HepG2 (cell line): ENCODE measurements around the gene ZNF620. TPM values are rescaled to one million over a fixed set of nuclear protein-coding genes. Genes with fewer than 3 reads are reported as not detected.

ENCODE experiments used
- GATAD1 ChIP-seq: IDR thresholded peaks from 2 replicates; pipeline ENCODE4 v1.6.1; 2016; ENCODE audit warnings: missing genetic modification reagents, missing compliant biosample characterization
- KDM2A ChIP-seq: sonication (generic); formaldehyde crosslinking; IDR thresholded peaks from 2 replicates; pipeline ENCODE4 v1.4.0; 2020; ENCODE audit warnings: low read depth, missing genetic modification reagents, borderline replicate concordance
- KDM5A ChIP-seq: fragments of 200-600 bp; sonication (generic); IDR thresholded peaks from 2 replicates; pipeline ENCODE4 v1.7.0; 2018; ENCODE audit warnings: antibody characterized with exemption, mild to moderate bottlenecking, low read length, borderline replicate concordance
- LRRFIP1 ChIP-seq: sonication (generic); formaldehyde crosslinking; conservative IDR thresholded peaks from 2 replicates; pipeline ENCODE4 v1.4.0; 2020; ENCODE audit warnings: missing genetic modification reagents
- MEIS1 ChIP-seq: sonication (generic); formaldehyde crosslinking; IDR thresholded peaks from 2 replicates; pipeline ENCODE4 v1.9.0; 2021; ENCODE audit warnings: mild to moderate bottlenecking, missing genetic modification reagents, moderate library complexity, borderline replicate concordance
- MIER3 ChIP-seq: IDR thresholded peaks from 2 replicates; pipeline ENCODE4 v1.6.1; 2016; ENCODE audit warnings: missing compliant biosample characterization, borderline replicate concordance
- NBN ChIP-seq: fragments of 450-650 bp; conservative IDR thresholded peaks from 2 replicates; pipeline ENCODE4 v1.6.1; 2017
- PCBP2 ChIP-seq: fragments of 200-400 bp; formaldehyde crosslinking; optimal IDR thresholded peaks from 2 replicates; pipeline ENCODE3; 2018; ENCODE audit warnings: low read length, low read depth; ENCODE audit not compliant: poor library complexity, severe bottlenecking
- PHF21A ChIP-seq: sonication (generic); formaldehyde crosslinking; IDR thresholded peaks from 2 replicates; pipeline ENCODE4 v1.5.0; 2020; ENCODE audit warnings: mild to moderate bottlenecking, missing genetic modification reagents
- RELA ChIP-seq: sonication (generic); formaldehyde crosslinking; IDR thresholded peaks from 2 replicates; pipeline ENCODE4 v1.4.0; 2020; ENCODE audit warnings: missing genetic modification reagents
- SAP130 ChIP-seq: IDR thresholded peaks from 2 replicates; pipeline ENCODE4 v1.6.1; 2016; ENCODE audit warnings: low read depth
- SMYD3 ChIP-seq: sonication (generic); formaldehyde crosslinking; IDR thresholded peaks from 2 replicates; pipeline ENCODE4 v1.8.1; 2023; ENCODE audit warnings: mild to moderate bottlenecking, missing genetic modification reagents
- SOX6 ChIP-seq, 2 experiments: fragments of 450-650 bp in 1 of 2; sonication (generic) in 1 of 2; formaldehyde crosslinking in 1 of 2; IDR thresholded peaks; 2 replicates each; pipeline versions ENCODE4 v1.4.0 to v1.6.1; 2017 to 2020; ENCODE audit warnings: antibody characterized with exemption in 1 of 2, mild to moderate bottlenecking in 1 of 2, missing genetic modification reagents in 1 of 2
- THAP9 ChIP-seq: sonication (generic); formaldehyde crosslinking; IDR thresholded peaks from 2 replicates; pipeline ENCODE4; 2020; ENCODE audit warnings: missing genetic modification reagents, mild to moderate bottlenecking, borderline replicate concordance
- TP53 ChIP-seq: sonication (generic); formaldehyde crosslinking; conservative IDR thresholded peaks from 2 replicates; pipeline ENCODE4 v1.4.0; 2020; ENCODE audit warnings: missing genetic modification reagents
- U2AF2 ChIP-seq: fragments of 200-400 bp; formaldehyde crosslinking; IDR thresholded peaks from 2 replicates; pipeline ENCODE4 v1.6.1; 2017; ENCODE audit warnings: low read depth, mild to moderate bottlenecking, low read length
- ZNF281 ChIP-seq: sonication (generic); formaldehyde crosslinking; IDR thresholded peaks from 2 replicates; pipeline ENCODE4 v1.4.0; 2020; ENCODE audit warnings: missing genetic modification reagents, borderline replicate concordance
- ZNF331 ChIP-seq: sonication (generic); formaldehyde crosslinking; IDR thresholded peaks from 2 replicates; pipeline ENCODE4 v1.4.0; 2020; ENCODE audit warnings: missing genetic modification reagents
- ZNF556 ChIP-seq: sonication (generic); formaldehyde crosslinking; IDR thresholded peaks from 2 replicates; pipeline ENCODE4 v1.4.0; 2020; ENCODE audit warnings: mild to moderate bottlenecking, missing genetic modification reagents, borderline replicate concordance
- ZNF777 ChIP-seq: sonication (generic); formaldehyde crosslinking; IDR thresholded peaks from 2 replicates; pipeline ENCODE4 v1.4.0; 2020; ENCODE audit warnings: missing genetic modification reagents
- ZNF839 ChIP-seq: sonication (generic); formaldehyde crosslinking; IDR thresholded peaks from 2 replicates; pipeline ENCODE4 v1.4.0; 2020; ENCODE audit warnings: missing genetic modification reagents, mild to moderate bottlenecking, borderline replicate concordance
- polyA plus RNA-seq, 8 experiments: library from polyadenylated mRNA; depleted of rRNA in 3 of 8; stranded (reverse) in 7 of 8; unstranded in 1 of 8; fragments of >200 nt; fragmentation: Illumina TruSeq in 4 of 8; extraction: Trizol in 4 of 8; gene quantifications; 2 replicates each; pipeline versions ENCODE4 v1.2.1 to v1.2.3, GENCODE V29; 2011 to 2016; ENCODE audit warnings: low read depth in 4 of 8, missing spikeins in 1 of 8, mixed read lengths in 1 of 8; ENCODE audit not compliant: insufficient read depth in 1 of 8
- total RNA-seq, 5 experiments: library from RNA; depleted of rRNA; stranded (reverse); fragments of >200 nt; fragmentation: Illumina TruSeq; extraction: Trizol; gene quantifications; 2 replicates each; pipeline ENCODE4 v1.2.3, GENCODE V29; 2016; ENCODE audit warnings: low read depth in 1 of 5

ZNF620 gene
- total and polyA plus RNA-seq, 2 of the 13 experiments (the other 11 are each of a cell fraction or from before 2014, with no cell fraction given): 2.3 to 12.2 TPM

- peak; percentile 49; the same call in 1 of the 2 replicates for TF ChIP-seq ZNF777 (CRISPR knock-in tag)
- TF ChIP-seq KDM5A: peak; percentile 70; the same call in 1 of the 2 replicates
- TF ChIP-seq SAP130 (CRISPR knock-in tag): peak; percentile 88
- TF ChIP-seq PCBP2: no peak
- TF ChIP-seq ZNF556: peak; percentile 32; the same call in 1 of the 2 replicates
- no peak for TF ChIP-seq U2AF2
- no peak for TF ChIP-seq TP53 (CRISPR knock-in tag)
- TF ChIP-seq ZNF281: 0 out of 2 replicates have a peak, but pooled peaks have one; percentile 17
- 0 out of 2 replicates have a peak, but pooled peaks have one; percentile 20 for TF ChIP-seq MIER3 (CRISPR knock-in tag)
- no peak for TF ChIP-seq NBN
- peak; percentile 87 for TF ChIP-seq KDM2A (CRISPR knock-in tag)
- 0 out of 2 replicates have a peak, but pooled peaks have one; percentile 59 for TF ChIP-seq ZNF839 (CRISPR knock-in tag)
- peak; percentile 88 for TF ChIP-seq PHF21A (CRISPR knock-in tag)
- peak; percentile 68; the same call in 1 of the 2 replicates for TF ChIP-seq RELA
- TF ChIP-seq THAP9: peak; percentile 68; the same call in 1 of the 2 replicates
- TF ChIP-seq GATAD1 (CRISPR knock-in tag): peak; percentile 92
- peak; percentile 47 for TF ChIP-seq ZNF331 (CRISPR knock-in tag)
- TF ChIP-seq MEIS1 (CRISPR knock-in tag): no peak
- 0 out of 2 replicates have a peak, but pooled peaks have one; percentile 42 for TF ChIP-seq SMYD3 (CRISPR knock-in tag)
- no peak for TF ChIP-seq SOX6 (IDR thresholded peaks at IDR 0.05)
- TF ChIP-seq SOX6 (CRISPR knock-in tag; IDR thresholded peaks at IDR 0.05): peak; percentile 70; the same call in 1 of the 2 replicates
- no peak for TF ChIP-seq LRRFIP1 (CRISPR knock-in tag)
Observed at GRCh38 chr3:40505599-40506462, at the start of gene ZNF620 (continued).
